Measurements from ENCODE around the gene C5. TPM values are rescaled to one million over a fixed set of nuclear protein-coding genes. Genes with fewer than 3 reads are reported as not detected.

Gene C5
- total RNA-seq, 2 donors from 2014 or later: 1.7 to 1.8 TPM

- H3K9me3 Mint-ChIP-seq: no peaks in the 10 kb centered on the region
- no peak for ATAC-seq (replicated peaks)
- no peaks in the 10 kb centered on the region for H3K27me3 Mint-ChIP-seq
- H3K27ac Mint-ChIP-seq: peak overlapping the region; percentile 63
- peak overlapping the region; percentile 91 for H3K4me3 Mint-ChIP-seq
- peaks cover 66% of the 10 kb centered on the region for H3K4me1 Mint-ChIP-seq
- peaks cover 100% of the 10 kb centered on the region for H3K36me3 Mint-ChIP-seq (ENCODE audit: low read depth)
Observed at GRCh38 chr9:120916588-120916987, 133.5 kb downstream of the C5 start.

GRCh38 chr9:120915854-120916470, 134.1 kb downstream of the C5 start:
- H3K36me3 Mint-ChIP-seq (ENCODE audit: low read depth): peaks cover 100% of the 10 kb centered on the region
- no peaks in the 10 kb centered on the region for H3K9me3 Mint-ChIP-seq
- peak; percentile 60 for ATAC-seq (replicated peaks)

GRCh38 chr9:120914953-120915352, 135.1 kb downstream of the C5 start:
- no peak for ATAC-seq (replicated peaks)
- H3K9me3 Mint-ChIP-seq: no peaks in the 10 kb centered on the region
- peaks cover 100% of the 10 kb centered on the region for H3K36me3 Mint-ChIP-seq (ENCODE audit: low read depth)
- peaks cover 72% of the 10 kb centered on the region for H3K4me1 Mint-ChIP-seq
- H3K27ac Mint-ChIP-seq: peak overlapping the region; percentile 16
- no peaks in the 10 kb centered on the region for H3K27me3 Mint-ChIP-seq
- H3K4me3 Mint-ChIP-seq: peak overlapping the region; percentile 91

More at GRCh38 chr9:120915854-120916470, 134.1 kb downstream of the C5 start:
- peaks cover 71% of the 10 kb centered on the region for H3K4me1 Mint-ChIP-seq
- no peaks in the 10 kb centered on the region for H3K27me3 Mint-ChIP-seq
- peak overlapping the region; percentile 91 for H3K4me3 Mint-ChIP-seq
- peak overlapping the region; percentile 63 for H3K27ac Mint-ChIP-seq

- Mint-ChIP-seq H3K4me1 (peaks cover 66% of the 10 kb centered on the region), H3K27ac (peak overlapping the region; percentile 16), H3K36me3 (ENCODE audit: low read depth) (peaks cover 100% of the 10 kb centered on the region), H3K27me3 (no peaks in the 10 kb centered on the region), H3K9me3 (no peaks in the 10 kb centered on the region), H3K4me3 (peak overlapping the region; percentile 91)
- ATAC-seq (replicated peaks): no peak
Observed at GRCh38 chr9:120914396-120914795, 135.7 kb downstream of the C5 start.

GRCh38 chr9:120913647-120914264, 136.3 kb downstream of the C5 start:
- Mint-ChIP-seq H3K4me1 (peaks cover 65% of the 10 kb centered on the region), H3K27me3 (no peaks in the 10 kb centered on the region), H3K9me3 (no peaks in the 10 kb centered on the region), H3K27ac (peak overlapping the region; percentile 78), H3K4me3 (peak overlapping the region; percentile 91), H3K36me3 (ENCODE audit: low read depth) (peaks cover 100% of the 10 kb centered on the region)
- ATAC-seq (replicated peaks): no peak

GRCh38 chr9:120912958-120913646, 137.0 kb downstream of the C5 start:
- Mint-ChIP-seq H3K27ac (peak overlapping the region; percentile 78), H3K4me1 (peaks cover 61% of the 10 kb centered on the region), H3K9me3 (no peaks in the 10 kb centered on the region), H3K4me3 (peak overlapping the region; percentile 91), H3K27me3 (no peaks in the 10 kb centered on the region), H3K36me3 (ENCODE audit: low read depth) (peaks cover 100% of the 10 kb centered on the region)
- ATAC-seq (replicated peaks): no peak

- Mint-ChIP-seq H3K27me3 (no peaks in the 10 kb centered on the region), H3K4me1 (peaks cover 62% of the 10 kb centered on the region), H3K9me3 (no peaks in the 10 kb centered on the region), H3K4me3 (peak overlapping the region; percentile 91), H3K36me3 (ENCODE audit: low read depth) (peaks cover 100% of the 10 kb centered on the region), H3K27ac (peak overlapping the region; percentile 78)
- peak; percentile 3 for ATAC-seq (replicated peaks)
Observed at GRCh38 chr9:120911295-120911837, 138.7 kb downstream of the C5 start.

- Mint-ChIP-seq H3K27ac (peak overlapping the region; percentile 78), H3K9me3 (no peaks in the 10 kb centered on the region), H3K36me3 (ENCODE audit: low read depth) (peaks cover 100% of the 10 kb centered on the region), H3K4me3 (peak overlapping the region; percentile 91), H3K4me1 (peaks cover 58% of the 10 kb centered on the region), H3K27me3 (no peaks in the 10 kb centered on the region)
- ATAC-seq (replicated peaks): peak; percentile 78
Observed at GRCh38 chr9:120910643-120911042, 139.4 kb downstream of the C5 start.

- Mint-ChIP-seq H3K4me3 (peak overlapping the region; percentile 91), H3K36me3 (ENCODE audit: low read depth) (peaks cover 100% of the 10 kb centered on the region), H3K9me3 (no peaks in the 10 kb centered on the region), H3K4me1 (peaks cover 61% of the 10 kb centered on the region), H3K27ac (peak overlapping the region; percentile 78), H3K27me3 (no peaks in the 10 kb centered on the region)
- peak; percentile 63 for ATAC-seq (replicated peaks)
Observed at GRCh38 chr9:120909904-120910303, 140.2 kb downstream of the C5 start.

- Mint-ChIP-seq H3K9me3 (no peaks in the 10 kb centered on the region), H3K4me1 (peaks cover 47% of the 10 kb centered on the region), H3K27me3 (no peaks in the 10 kb centered on the region), H3K4me3 (peak overlapping the region; percentile 24), H3K36me3 (ENCODE audit: low read depth) (peaks cover 100% of the 10 kb centered on the region), H3K27ac (peak overlapping the region; percentile 84)
- ATAC-seq (replicated peaks): peak; percentile 6
Observed at GRCh38 chr9:120905315-120906164, 144.5 kb downstream of the C5 start.

GRCh38 chr9:120904978-120905301, 145.1 kb downstream of the C5 start:
- peaks cover 49% of the 10 kb centered on the region for H3K4me1 Mint-ChIP-seq
- peak; percentile 7 for ATAC-seq (replicated peaks)
- peak overlapping the region; percentile 84 for H3K27ac Mint-ChIP-seq
- peak overlapping the region; percentile 24 for H3K4me3 Mint-ChIP-seq
- no peaks in the 10 kb centered on the region for H3K9me3 Mint-ChIP-seq
- peaks cover 100% of the 10 kb centered on the region for H3K36me3 Mint-ChIP-seq (ENCODE audit: low read depth)
- no peaks in the 10 kb centered on the region for H3K27me3 Mint-ChIP-seq

GRCh38 chr9:120904061-120904977, 145.8 kb downstream of the C5 start:
- Mint-ChIP-seq H3K4me3 (peak overlapping the region; percentile 37), H3K27me3 (no peaks in the 10 kb centered on the region), H3K9me3 (no peaks in the 10 kb centered on the region), H3K27ac (peak overlapping the region; percentile 84), H3K36me3 (ENCODE audit: low read depth) (peaks cover 100% of the 10 kb centered on the region), H3K4me1 (peaks cover 54% of the 10 kb centered on the region)
- peak; percentile 31 for ATAC-seq (replicated peaks)

Measured in activated T-helper 17 cell treated with anti-CD3 and anti-CD28 coated beads, Interleukin-2, amount 50 U/mL, for 72 hours (primary cell).